HG02973 (cell line): ENCODE measurements around the gene EVA1A.

Experiments used
- ATAC-seq: cut with Tn5 transposase; IDR thresholded peaks from one replicate; pipeline ENCODE4 v1.9.1; 2021; ENCODE audit warnings: moderate library complexity; ENCODE audit not compliant: unreplicated experiment

Gene EVA1A

DNA sequence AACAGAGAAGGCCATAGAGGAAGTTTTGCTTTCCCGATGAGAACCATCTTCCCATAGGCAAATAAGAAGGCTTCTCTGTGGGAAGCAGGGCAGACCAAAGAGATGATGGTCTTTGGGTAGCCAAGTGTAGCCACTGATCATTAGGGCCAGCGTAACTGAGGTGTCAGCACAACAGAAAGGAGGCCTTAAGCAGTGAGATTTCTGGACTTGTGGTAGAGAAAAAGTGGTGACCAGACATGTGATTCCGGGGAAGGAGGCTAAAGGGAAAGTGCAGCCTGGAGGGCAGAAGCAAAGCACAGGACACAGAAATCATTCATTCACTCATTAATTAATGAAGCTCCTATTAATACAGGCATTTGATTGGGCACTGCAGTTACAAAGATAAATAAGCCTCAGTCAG, 15.4 kb downstream of the EVA1A start:
- ATAC-seq, result no peak

GRCh38 chr2:75543446-75543845, 17.3 kb downstream of the EVA1A start:
- no peak for ATAC-seq

GRCh38 chr2:75541430-75541829, 19.3 kb downstream of the EVA1A start:
- no peak for ATAC-seq

- no peak for ATAC-seq
Observed at GRCh38 chr2:75540994-75541393, 19.7 kb downstream of the EVA1A start.

- no peak for ATAC-seq
Observed at GRCh38 chr2:75539955-75540716, 20.6 kb downstream of the EVA1A start.

DNA sequence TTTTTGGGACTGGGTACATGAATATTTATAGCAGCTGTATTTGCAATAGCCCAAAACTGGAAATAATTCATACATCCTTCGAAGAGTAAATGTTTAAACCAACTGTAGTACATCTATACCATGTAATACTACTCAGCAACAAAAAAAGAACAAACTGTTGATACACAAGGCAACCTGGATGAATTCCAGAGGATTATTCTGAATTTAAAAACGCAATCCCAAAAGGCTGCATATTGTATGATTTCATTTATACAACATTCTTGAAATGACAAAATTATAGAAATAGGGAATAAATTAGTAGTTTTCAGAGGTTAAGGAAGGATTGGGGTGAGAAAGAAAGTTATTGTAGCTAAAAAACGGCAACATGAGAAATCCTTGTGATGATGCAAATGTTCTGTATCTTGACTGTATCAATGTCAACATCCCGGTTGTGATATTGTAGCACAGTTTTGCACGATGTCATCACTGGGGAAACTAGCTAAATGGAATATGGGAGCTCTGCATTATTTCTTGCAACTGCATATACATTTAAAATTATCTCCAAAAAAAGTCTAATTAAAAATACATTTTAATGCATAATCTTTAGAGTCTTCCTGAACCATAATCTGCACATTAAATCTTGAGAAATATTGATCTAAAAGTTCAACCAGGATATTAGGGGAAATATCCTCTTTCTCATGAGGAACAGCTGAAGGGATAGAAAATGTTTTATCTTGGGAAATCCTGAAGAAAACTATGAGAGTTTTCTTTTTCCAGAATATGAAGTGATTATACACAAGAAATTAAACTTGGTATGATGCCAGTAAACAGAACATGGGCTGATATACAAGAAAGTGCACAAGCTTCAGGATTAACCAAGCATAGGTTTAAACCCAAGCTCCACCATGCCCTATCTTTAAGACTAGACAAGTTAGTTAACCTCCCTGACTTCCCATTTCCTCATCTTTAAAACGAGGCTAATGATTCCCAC, 21.9 kb downstream of the EVA1A start:
- ATAC-seq, result no peak

GRCh38 chr2:75537658-75538057, 23.1 kb downstream of the EVA1A start:
- ATAC-seq, result no peak

DNA sequence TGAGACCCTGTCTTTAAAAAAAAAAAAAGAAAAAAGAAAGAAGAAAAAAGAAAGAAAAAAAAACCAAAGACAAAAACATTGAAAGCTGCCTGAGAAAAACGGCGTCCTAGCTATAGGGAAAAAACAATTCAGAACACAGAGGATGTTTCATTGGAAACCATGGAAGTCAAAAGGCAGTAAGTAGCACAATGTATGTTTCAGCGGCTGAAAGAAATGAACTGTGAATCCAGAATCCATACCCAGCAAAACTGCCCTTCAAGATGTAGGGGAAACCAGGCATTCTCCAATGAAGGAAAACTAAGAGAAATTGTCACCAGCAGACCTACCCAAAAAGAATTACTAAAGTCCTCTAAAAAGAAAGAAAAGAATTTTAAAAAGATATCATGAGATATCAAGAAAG, 27.6 kb downstream of the EVA1A start:
- ATAC-seq, result no peak

DNA sequence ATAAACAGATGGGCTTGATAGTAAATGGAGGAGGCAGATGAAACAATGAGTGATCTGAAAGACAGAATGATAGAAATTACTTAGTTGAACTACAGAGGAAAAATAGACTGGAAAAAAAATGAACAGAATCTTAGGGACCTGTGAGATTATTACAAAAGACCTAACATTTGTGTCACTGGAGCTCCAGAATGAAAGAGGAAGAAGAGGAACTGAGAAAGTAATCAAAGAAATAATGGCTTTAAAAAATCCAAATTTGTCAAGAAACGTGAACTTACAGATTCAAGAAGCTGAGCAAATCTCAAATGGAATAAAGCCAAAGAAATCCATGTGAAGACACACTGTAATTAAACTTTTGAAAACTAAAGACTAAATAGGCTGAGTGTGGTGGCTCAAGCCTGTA, 28.3 kb downstream of the EVA1A start:
- no peak for ATAC-seq

DNA sequence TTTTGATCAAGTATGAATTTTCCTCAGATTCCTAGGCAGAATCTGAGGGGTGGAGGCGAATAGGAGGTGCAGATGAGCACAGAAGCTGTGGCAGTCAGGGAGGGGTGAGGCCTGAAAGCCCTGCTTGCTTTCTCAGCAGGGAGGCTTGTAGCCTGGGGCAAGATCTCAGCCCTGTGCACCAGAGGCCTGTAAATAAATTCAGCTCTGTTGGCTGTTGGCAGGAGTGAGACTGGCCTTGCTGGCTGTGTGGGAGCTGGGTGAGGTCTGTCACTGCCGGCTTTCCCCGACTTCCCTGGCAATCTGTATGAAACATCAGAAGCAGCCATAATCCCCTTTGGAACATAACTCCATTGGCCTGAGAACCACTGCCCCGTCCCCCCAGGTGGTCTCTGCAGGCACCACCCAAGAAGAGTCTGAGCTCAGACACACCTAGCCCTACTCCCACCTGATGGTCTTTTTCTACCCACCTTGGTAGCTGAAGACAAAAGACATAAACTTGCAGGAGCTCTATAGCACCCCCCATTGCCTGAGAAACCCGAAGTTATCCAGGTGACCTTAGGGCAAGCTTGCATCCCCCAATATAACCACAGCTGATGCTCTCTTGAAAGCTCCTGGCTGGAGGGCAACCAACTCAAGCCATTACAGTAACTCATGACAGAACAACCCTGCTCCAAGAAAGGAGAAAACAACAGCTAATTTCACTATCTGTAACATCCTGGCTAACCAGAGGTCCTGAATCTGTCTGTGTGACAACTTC, 32.3 kb downstream of the EVA1A start:
- ATAC-seq, result no peak

GRCh38 chr2:75527676-75528075, 33.1 kb downstream of the EVA1A start:
- no peak for ATAC-seq

GRCh38 chr2:75526842-75527241, 33.9 kb downstream of the EVA1A start:
- ATAC-seq, result no peak

GRCh38 chr2:75525434-75526310, 35.1 kb downstream of the EVA1A start:
- no peak for ATAC-seq

- ATAC-seq, result no peak
Observed at GRCh38 chr2:75524276-75524911, 36.3 kb downstream of the EVA1A start.

GRCh38 chr2:75523313-75524275, 37.1 kb downstream of the EVA1A start:
- no peak for ATAC-seq

DNA sequence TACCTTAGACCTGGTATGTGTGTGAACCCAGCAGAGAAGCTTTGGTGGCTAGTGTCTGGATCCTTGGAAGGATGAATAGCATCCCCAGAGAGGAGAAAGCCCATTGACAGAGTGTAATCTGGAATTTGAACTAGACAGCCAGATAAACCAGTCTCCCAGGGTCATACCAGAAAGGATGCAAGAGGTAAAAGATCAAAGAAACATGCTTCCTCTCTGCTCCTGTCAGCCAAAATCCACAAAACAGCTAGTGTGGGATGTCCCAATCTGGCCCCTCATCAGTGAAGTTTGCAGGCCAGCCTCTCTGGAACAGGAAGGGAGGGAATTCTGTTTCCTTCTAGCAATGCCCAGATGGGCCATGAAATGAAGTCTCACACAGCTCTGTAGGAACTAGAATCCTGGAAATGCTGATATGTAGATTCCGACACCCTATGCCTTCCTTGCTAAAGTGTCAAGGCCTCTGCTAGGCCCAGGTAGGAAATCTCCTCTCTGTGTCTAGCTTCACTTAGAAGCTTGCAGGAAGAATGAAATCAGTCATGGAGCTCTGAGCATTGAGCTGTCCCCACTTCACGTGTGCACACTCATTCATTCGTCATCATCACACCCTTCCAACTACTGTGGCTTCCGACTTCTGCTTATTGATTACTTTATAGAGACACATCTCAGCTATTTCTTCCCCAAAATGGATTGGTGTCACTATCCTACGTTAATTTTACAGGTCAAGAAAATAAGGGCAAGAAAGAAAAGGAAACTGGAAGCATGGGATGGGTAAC, 38.0 kb downstream of the EVA1A start:
- no peak for ATAC-seq

DNA sequence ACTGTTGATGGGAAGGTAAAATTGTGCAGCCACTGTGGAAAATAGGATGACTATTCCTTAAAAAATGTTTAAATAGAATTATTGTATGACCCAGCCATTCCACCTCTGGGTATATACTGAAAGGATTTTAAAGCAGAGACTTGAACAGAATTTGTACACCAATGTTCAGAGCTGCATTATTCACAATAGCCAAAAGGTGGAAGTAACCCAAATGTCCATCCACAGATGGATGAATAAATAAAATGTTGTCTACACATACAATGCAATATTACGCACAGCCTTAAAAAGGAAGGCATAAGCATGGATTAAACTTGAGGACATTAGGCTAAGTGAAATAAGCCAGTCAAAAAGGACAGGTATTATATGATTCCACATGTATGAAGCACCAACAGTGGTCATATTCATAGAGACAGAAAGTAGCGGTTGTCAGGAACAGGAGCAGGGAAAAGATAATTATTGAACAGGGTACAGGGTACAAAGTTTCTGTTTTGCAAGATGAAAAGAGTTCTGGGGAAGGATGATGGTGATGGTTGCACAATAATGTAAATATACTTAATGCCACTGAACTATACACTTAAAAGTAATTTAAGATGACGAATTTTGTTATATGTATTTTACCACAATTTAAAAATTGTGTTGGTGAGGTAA, 39.4 kb downstream of the EVA1A start:
- no peak for ATAC-seq
